GM23248 (cell line): Measurements from ENCODE around the gene TCF15.

ENCODE experiments used
- EZH2 ChIP-seq: fragments of 200-600 bp; sonication (generic); IDR thresholded peaks from 2 replicates; pipeline ENCODE4 v1.6.1; 2018; ENCODE audit warnings: antibody characterized with exemption, mild to moderate bottlenecking; ENCODE audit not compliant: insufficient read depth, poor library complexity, severe bottlenecking
- EZH2phosphoT487 ChIP-seq: fragments of 200-600 bp; sonication (generic); IDR thresholded peaks from 2 replicates; pipeline ENCODE4 v1.6.1; 2018; ENCODE audit warnings: antibody characterized with exemption, moderate library complexity, mild to moderate bottlenecking, low read depth; ENCODE audit not compliant: insufficient read depth

DNA sequence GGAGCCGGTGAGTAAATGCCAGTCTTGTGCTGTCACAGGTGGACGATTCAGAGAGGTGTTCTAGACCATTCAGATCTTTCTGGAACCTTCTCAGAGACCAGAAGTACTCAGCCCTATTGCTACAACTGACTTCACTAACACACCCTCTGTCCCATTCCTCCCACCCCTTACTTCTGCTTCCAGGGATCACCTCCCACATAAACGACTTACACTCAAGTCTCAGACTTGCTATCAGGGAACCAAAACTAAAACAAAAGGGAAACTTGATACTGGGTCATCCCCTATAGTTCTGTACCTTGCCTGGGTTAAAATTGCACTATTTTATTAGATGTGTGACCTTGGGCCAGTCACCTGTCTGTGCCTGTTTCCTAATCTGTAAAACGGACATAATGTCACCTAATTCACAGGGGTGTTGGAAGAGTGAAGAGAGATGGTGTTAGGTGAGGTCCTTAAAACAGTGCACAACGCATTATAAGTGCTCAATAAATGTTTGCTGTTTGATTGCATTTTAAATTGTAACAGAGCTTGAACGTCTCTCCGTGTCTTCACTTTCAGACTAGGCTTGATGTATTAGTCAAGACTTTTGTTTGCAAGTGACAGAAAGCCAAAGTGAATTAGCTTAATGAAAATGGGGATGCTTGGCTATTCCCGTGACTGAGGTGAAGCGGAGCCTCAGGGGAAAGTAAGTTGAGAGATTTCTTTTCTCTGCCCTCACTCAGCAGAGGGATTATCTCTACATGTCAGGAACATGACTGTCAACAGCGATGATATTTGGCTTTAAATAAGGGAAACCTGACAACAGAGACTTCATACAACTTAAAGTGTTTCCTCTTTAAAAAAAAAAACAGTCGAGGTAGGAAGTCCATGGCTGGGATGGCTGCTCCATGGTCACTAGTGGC is 45.9 kb upstream of the TCF15 start:
- TF ChIP-seq EZH2 (no peak), EZH2phosphoT487 (no peak)
